GM12878 (cell line): ENCODE data around the gene TSR1. TPM values are rescaled to one million over a fixed set of nuclear protein-coding genes. Genes with fewer than 3 reads are reported as not detected.

ENCODE experiments used
- ATAC-seq: fragments of 200-7000 bp; cut with Tn5 transposase; 3 replicates; pipeline ENCODE4 v1.9.1; 2020; ENCODE audit warnings: mild to moderate bottlenecking, moderate library complexity
- BruUV-seq: library from RNA; stranded (reverse); fragments of 400-500 nt; replicated peaks from 2 replicates; lab custom pipeline; 2021; lab: Mats Ljungman, UMichigan
- CTCF ChIA-PET: fragments of 300-600 bp; sonication (Branson Sonifier 250); formaldehyde crosslinking; extraction: SDS; loops from one replicate; lab custom pipeline; 2021; ENCODE audit warnings: inconsistent platforms; lab: Yijun Ruan, JAX
- POLR2A ChIA-PET: fragments of 350-600 bp; formaldehyde crosslinking; extraction: SDS; loops from one replicate; lab custom pipeline; 2021; ENCODE audit warnings: inconsistent platforms; lab: Charles Lee
- RAD21 ChIA-PET: fragments of 300-600 bp; sonication (Branson Sonifier 250); formaldehyde crosslinking; loops from one replicate; lab custom pipeline; 2023; ENCODE audit warnings: antibody characterized with exemption; ENCODE audit not compliant: unreplicated experiment; lab: Charles Lee
- SMC1A ChIA-PET: fragments of 300-600 bp; sonication (Branson Sonifier 250); formaldehyde crosslinking; loops from one replicate; lab custom pipeline; 2023; ENCODE audit not compliant: unreplicated experiment, uncharacterized antibody; lab: Charles Lee
- DNase-seq: peaks from one replicate; pipeline ENCODE4 v3.0.0-alpha.2; 2011; ENCODE audit warnings: low read depth, low spot score
- FAIRE-seq: peaks from 3 replicates; lab custom pipeline; 2011; peaks lifted over from hg19 to GRCh38; lab: Jason Lieb, UNC
- H2AFZ ChIP-seq: 2 replicates; pipeline ENCODE4 v1.6.0; 2011; ENCODE audit warnings: low read depth, low read length, control low read depth; ENCODE audit not compliant: control insufficient read depth
- H3K27ac ChIP-seq: 2 replicates; pipeline ENCODE4 v1.5.1; 2011; ENCODE audit warnings: control low read depth; ENCODE audit not compliant: control insufficient read depth, insufficient read depth
- H3K27me3 ChIP-seq, 2 experiments: replicated peaks in 1 of 2; 2 replicates each; pipeline versions ENCODE4 v1.6.0 to v1.6.1; 2011; ENCODE audit warnings: low read length in 1 of 2; ENCODE audit not compliant: control insufficient read depth in 2 of 2, insufficient read depth in 2 of 2
- H3K36me3 ChIP-seq, 2 experiments: 2 replicates each; pipeline ENCODE4 v1.5.1; 2011; ENCODE audit warnings: low read length in 1 of 2; ENCODE audit not compliant: control insufficient read depth in 2 of 2, insufficient read depth in 2 of 2
- H3K4me1 ChIP-seq: 2 replicates; pipeline ENCODE4 v1.6.1; 2011; ENCODE audit warnings: mild to moderate bottlenecking, low read length, moderate library complexity, mixed read lengths; ENCODE audit not compliant: control insufficient read depth, insufficient read depth
- H3K4me2 ChIP-seq: 2 replicates; pipeline ENCODE4 v1.6.0; 2011; ENCODE audit warnings: control low read depth; ENCODE audit not compliant: control insufficient read depth, insufficient read depth
- H3K4me3 ChIP-seq: fragments of 200-600 bp; sonication (generic); 2 replicates; pipeline ENCODE4 v1.5.1; 2016
- H3K79me2 ChIP-seq: 2 replicates; pipeline ENCODE4 v1.6.0; 2011; ENCODE audit warnings: low read length; ENCODE audit not compliant: control insufficient read depth, insufficient read depth
- H3K9ac ChIP-seq: 2 replicates; pipeline ENCODE4 v1.8.0; 2011; ENCODE audit warnings: low read length, control low read depth, mixed read lengths; ENCODE audit not compliant: control insufficient read depth, insufficient read depth
- H3K9me3 ChIP-seq: replicated peaks from 3 replicates; pipeline ENCODE4 v1.5.1; 2011; ENCODE audit warnings: mild to moderate bottlenecking, low read length; ENCODE audit not compliant: control insufficient read depth, insufficient read depth
- H4K20me1 ChIP-seq: 2 replicates; pipeline ENCODE4 v1.6.0; 2011; ENCODE audit not compliant: control insufficient read depth, insufficient read depth
- ATF7 ChIP-seq: fragments of 450-650 bp; IDR thresholded peaks from 2 replicates; pipeline ENCODE4 v1.6.1; 2016; ENCODE audit warnings: low read depth, mild to moderate bottlenecking
- BHLHE40 ChIP-seq, 2 experiments: fragments of 450-650 bp in 1 of 2; IDR thresholded peaks; 2 replicates each; pipeline ENCODE4 v1.6.1; 2011 to 2017; ENCODE audit warnings: low read depth in 2 of 2, borderline replicate concordance in 1 of 2, improper control_type of control experiment in 1 of 2, low read length in 1 of 2, mild to moderate bottlenecking in 1 of 2
- BMI1 ChIP-seq: fragments of 450-650 bp; IDR thresholded peaks from 2 replicates; pipeline ENCODE4 v1.6.1; 2016; ENCODE audit warnings: mild to moderate bottlenecking, moderate library complexity, borderline replicate concordance
- GABPA ChIP-seq: IDR thresholded peaks from 2 replicates; pipeline ENCODE4 v1.6.1; 2014; ENCODE audit warnings: antibody characterized with exemption, low read depth, mild to moderate bottlenecking, inconsistent platforms
- HCFC1 ChIP-seq: fragments of 150-350 bp; IDR thresholded peaks from 2 replicates; pipeline ENCODE4 v1.6.1; 2014; ENCODE audit warnings: low read length
- MEF2A ChIP-seq: IDR thresholded peaks from 2 replicates; pipeline ENCODE4 v1.6.1; 2011; ENCODE audit warnings: low read depth, mild to moderate bottlenecking, low read length, moderate library complexity; ENCODE audit not compliant: insufficient read depth
- MTA2 ChIP-seq: fragments of 450-650 bp; IDR thresholded peaks from 2 replicates; pipeline ENCODE4 v1.6.1; 2016; ENCODE audit warnings: low read depth, mild to moderate bottlenecking, moderate library complexity
- MYB ChIP-seq: fragments of 150-350 bp; IDR thresholded peaks from 2 replicates; pipeline ENCODE4 v1.6.1; 2014; ENCODE audit warnings: mild to moderate bottlenecking, low read depth, low read length, borderline replicate concordance
- RUNX3 ChIP-seq: IDR thresholded peaks from 2 replicates; pipeline ENCODE4 v1.6.1; 2012; ENCODE audit warnings: low read length, inconsistent platforms
- SIX5 ChIP-seq: IDR thresholded peaks from 2 replicates; pipeline ENCODE4 v1.6.1; 2011; ENCODE audit warnings: mild to moderate bottlenecking, low read depth, low read length, moderate library complexity; ENCODE audit not compliant: severe bottlenecking
- SPI1 ChIP-seq: IDR thresholded peaks from 2 replicates; pipeline ENCODE4 v1.6.1; 2011; ENCODE audit warnings: low read depth, mild to moderate bottlenecking, low read length, moderate library complexity, borderline replicate concordance; ENCODE audit not compliant: insufficient read depth
- SREBF1 ChIP-seq: IDR thresholded peaks from 2 replicates; pipeline ENCODE4 v1.6.1; 2012; ENCODE audit warnings: mild to moderate bottlenecking, low read length
- USF2 ChIP-seq: IDR thresholded peaks from 2 replicates; pipeline ENCODE4 v1.6.1; 2011; ENCODE audit warnings: low read depth, low read length, improper control_type of control experiment, borderline replicate concordance
- WRNIP1 ChIP-seq: IDR thresholded peaks from 2 replicates; pipeline ENCODE4 v1.6.1; 2011; ENCODE audit warnings: low read depth, low read length, improper control_type of control experiment, borderline replicate concordance
- WGBS: methylation state at CpG from one replicate; pipeline ENCODE4 v1.1.6; 2016; ENCODE audit warnings: low lambda C conversion rate; ENCODE audit not compliant: insufficient replicate concordance, insufficient coverage; ENCODE audit errors: missing lambda C conversion rate; 5-methylcytosine and 5-hydroxymethylcytosine counted together
- in situ Hi-C: fragments of 300-500 bp; cut with MboI; formaldehyde crosslinking; loops from 9 replicates; pipeline ENCODE4 v1.14.3; 2018; ENCODE audit warnings: mixed read lengths
- intact Hi-C: fragments of 100-400 bp; cut with micrococcal nuclease; formaldehyde crosslinking; loops from one replicate; pipeline ENCODE4 v1.14.2; 2022; ENCODE audit not compliant: unreplicated experiment
- polyA plus RNA-seq, 11 experiments: library from polyadenylated mRNA; depleted of rRNA in 4 of 11; unstranded in 6 of 11; stranded (reverse) in 5 of 11; fragments of >200 nt; fragmentation: Nextera tagmentation in 4 of 11; fragmentation: Illumina TruSeq in 1 of 11; extraction: Ambion mirVana in 4 of 11; extraction: Trizol in 1 of 11; gene quantifications; 1 replicate in 1 of 11; 2 replicates in 10 of 11; pipeline versions ENCODE4 v1.2.1 to v1.2.3, GENCODE V29; 2011 to 2016; ENCODE audit warnings: inconsistent platforms in 2 of 11, missing spikeins in 2 of 11, low read depth in 1 of 11
- small RNA-seq: library from RNA; depleted of rRNA; stranded (forward); fragments of <200 nt; gene quantifications from one replicate; pipeline ENCODE3, GENCODE V24; 2014
- total RNA-seq, 4 experiments: library from RNA; depleted of rRNA in 3 of 4; stranded (reverse); fragments of >200 nt in 3 of 4; fragmentation: Illumina TruSeq in 1 of 4; extraction: Trizol in 1 of 4; gene quantifications; 2 replicates each; pipeline versions ENCODE4 v1.2.1 to v1.2.3, GENCODE V29; 2013 to 2021

Gene TSR1
- total and polyA plus RNA-seq, 10 of the 15 experiments (the other 5 are each of a cell fraction or from before 2014, with no cell fraction given), result 14.7 to 100 (median 46.9) TPM

DNA sequence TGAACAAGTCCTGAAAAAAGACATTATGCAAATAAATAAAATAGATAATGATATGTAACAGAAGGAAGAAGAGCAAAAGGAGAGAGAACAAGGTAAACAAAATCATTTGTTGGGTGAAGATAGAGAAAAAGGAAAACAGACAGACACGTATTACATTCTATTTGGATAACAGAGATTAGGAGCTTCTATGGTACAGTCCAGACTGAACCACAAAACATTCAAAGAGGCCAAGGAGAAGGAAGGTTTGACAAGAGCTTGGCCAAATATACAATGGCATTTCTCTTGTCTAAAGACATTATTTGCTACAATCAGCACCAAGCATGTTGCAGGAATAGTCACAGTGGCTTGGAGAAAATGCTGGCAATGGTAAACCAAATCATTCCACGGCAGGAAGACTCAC lies 61.8 kb downstream of the TSR1 start:
- TF ChIP-seq HCFC1 (no peak), SREBF1 (no peak), GABPA (no peak), WRNIP1 (no peak), MTA2 (no peak), BMI1 (no peak), USF2 (no peak), SIX5 (no peak), SPI1 (no peak), RUNX3 (no peak), ATF7 (no peak), BHLHE40 (IDR thresholded peaks at IDR 0.05; ENCODE audit: borderline replicate concordance in 1 of 2, low read depth in 2 of 2, low read length in 1 of 2) (no peak), MYB (no peak), MEF2A (no peak)
- H3K4me3 ChIP-seq, result no peak overlapping the region
- no peak overlapping the region for H2AFZ ChIP-seq
- H3K9ac ChIP-seq, result no peak overlapping the region
- H3K27me3 ChIP-seq, result no peaks in the 10 kb centered on the region
- no TSS peak for BruUV-seq
- FAIRE-seq, result no peak
- no peaks in the 10 kb centered on the region for H4K20me1 ChIP-seq
- RAD21 ChIA-PET, result no interaction called here
- H3K4me2 ChIP-seq, result no peak overlapping the region
- intact Hi-C loops (no loop called here), in situ Hi-C loops (no loop called here)
- no peak for DNase-seq
- SMC1A ChIA-PET, result no interaction called here
- CTCF ChIA-PET, result no interaction called here
- no peaks in the 10 kb centered on the region for H3K79me2 ChIP-seq
- 84% methylated on average over 2 of the region's 2 CpGs for WGBS
- peaks cover under 1 to 16% of the 10 kb centered on the region in 2 experiments for H3K36me3 ChIP-seq
- ATAC-seq, result no peak
- H3K4me1 ChIP-seq, result no peaks in the 10 kb centered on the region
- no peaks in the 10 kb centered on the region for H3K9me3 ChIP-seq
- POLR2A ChIA-PET, result interaction anchor here (1.0 kb wide), 1 partner anchor 14 kb away, joined by 3 read pairs; no protein-coding TSS in a partner anchor
- H3K27ac ChIP-seq, result no peak overlapping the region

Small RNA genes lying within 50 kb of the gene (small RNA-seq; reads per million reads assigned to genes)
- gene AC006435.3, result not detected
- gene SNORD91A, result 934 reads per million, percentile 100 among the genes with 10 or more reads in this experiment
- gene SNORD91B, result 119 reads per million, percentile 99 among the genes with 10 or more reads in this experiment

Other genes with a start within 250 kb of the TSR1 start
- 16.4 and 16.7 TPM in 2 replicates for gene SMG6, start 32.7 kb downstream of the TSR1 start, total RNA-seq (2014; rRNA removed)
- gene SMG6, start 32.7 kb downstream of the TSR1 start, total RNA-seq (2014; rRNA removed; fragmentation: Illumina TruSeq; extraction: Trizol), result 9.3 and 11.7 TPM in 2 replicates
- gene SMG6, start 32.7 kb downstream of the TSR1 start, total RNA-seq (2021), result 28.7 and 30.3 TPM in 2 replicates
- gene SMG6, start 32.7 kb downstream of the TSR1 start, polyA plus RNA-seq (2011; rRNA removed), result 20.1 and 27.2 TPM in 2 replicates
- 16.2 and 21.4 TPM in 2 replicates for gene SMG6, start 32.7 kb downstream of the TSR1 start, polyA plus RNA-seq (2014; fragmentation: Illumina TruSeq; extraction: Trizol)
- under 1 TPM; 0.58 to 0.64 TPM for gene SMG6, start 32.7 kb downstream of the TSR1 start, polyA plus RNA-seq (2014; fragmentation: Nextera tagmentation; extraction: Ambion mirVana)
- 11.2 and 12.9 TPM in 2 replicates for gene SMG6, start 32.7 kb downstream of the TSR1 start, polyA plus RNA-seq (2014; rRNA removed)
- gene SMG6, start 32.7 kb downstream of the TSR1 start, polyA plus RNA-seq (2016; fragmentation: Nextera tagmentation; extraction: Ambion mirVana), result 10 to 100 TPM; 15.4 to 16.0 TPM
- 16.1 and 23.7 TPM in 2 replicates for gene SRR, start 32.5 kb downstream of the TSR1 start, total RNA-seq (2014; rRNA removed)
- 12.4 and 13.5 TPM in 2 replicates for gene SRR, start 32.5 kb downstream of the TSR1 start, total RNA-seq (2014; rRNA removed; fragmentation: Illumina TruSeq; extraction: Trizol)
- 19.3 and 20.7 TPM in 2 replicates for gene SRR, start 32.5 kb downstream of the TSR1 start, total RNA-seq (2021)
- 11.7 TPM in 2 replicates for gene SRR, start 32.5 kb downstream of the TSR1 start, polyA plus RNA-seq (2011; rRNA removed)
- gene SRR, start 32.5 kb downstream of the TSR1 start, polyA plus RNA-seq (2014; fragmentation: Illumina TruSeq; extraction: Trizol), result 14.9 and 18.5 TPM in 2 replicates
- 10 to 100 TPM; 21.1 to 33.9 TPM for gene SRR, start 32.5 kb downstream of the TSR1 start, polyA plus RNA-seq (2014; fragmentation: Nextera tagmentation; extraction: Ambion mirVana)
- gene SRR, start 32.5 kb downstream of the TSR1 start, polyA plus RNA-seq (2014; rRNA removed), result 15.2 and 17.5 TPM in 2 replicates
- 10 to 100 TPM; 25.8 to 30.5 TPM for gene SRR, start 32.5 kb downstream of the TSR1 start, polyA plus RNA-seq (2016; fragmentation: Nextera tagmentation; extraction: Ambion mirVana)
- gene SGSM2, start 1.0 kb upstream of the TSR1 start, total RNA-seq (2014; rRNA removed), result 19.8 and 25.3 TPM in 2 replicates
- gene SGSM2, start 1.0 kb upstream of the TSR1 start, total RNA-seq (2014; rRNA removed; fragmentation: Illumina TruSeq; extraction: Trizol), result 13.5 and 14.9 TPM in 2 replicates
- 32.0 and 37.3 TPM in 2 replicates for gene SGSM2, start 1.0 kb upstream of the TSR1 start, total RNA-seq (2021)
- gene SGSM2, start 1.0 kb upstream of the TSR1 start, polyA plus RNA-seq (2011; rRNA removed), result 18.1 and 27.9 TPM in 2 replicates
- 8.8 and 20.8 TPM in 2 replicates for gene SGSM2, start 1.0 kb upstream of the TSR1 start, polyA plus RNA-seq (2014; fragmentation: Illumina TruSeq; extraction: Trizol)
- gene SGSM2, start 1.0 kb upstream of the TSR1 start, polyA plus RNA-seq (2014; fragmentation: Nextera tagmentation; extraction: Ambion mirVana), result 1 to 10 TPM in 1 of 2 experiments, under 1 TPM in 1; 0.50 to 1.6 TPM
- 50.9 and 59.0 TPM in 2 replicates for gene SGSM2, start 1.0 kb upstream of the TSR1 start, polyA plus RNA-seq (2014; rRNA removed)
- 10 to 100 TPM in 1 of 2 experiments, 1 to 10 TPM in 1; 7.2 to 16.1 TPM for gene SGSM2, start 1.0 kb upstream of the TSR1 start, polyA plus RNA-seq (2016; fragmentation: Nextera tagmentation; extraction: Ambion mirVana)
- 5.7 and 8.2 TPM in 2 replicates for gene MNT, start 64.6 kb upstream of the TSR1 start, total RNA-seq (2014; rRNA removed)
- gene MNT, start 64.6 kb upstream of the TSR1 start, total RNA-seq (2014; rRNA removed; fragmentation: Illumina TruSeq; extraction: Trizol), result 3.4 and 3.5 TPM in 2 replicates
- 13.7 and 15.9 TPM in 2 replicates for gene MNT, start 64.6 kb upstream of the TSR1 start, total RNA-seq (2021)
- 1.6 and 2.4 TPM in 2 replicates for gene MNT, start 64.6 kb upstream of the TSR1 start, polyA plus RNA-seq (2011; rRNA removed)
- 3.7 and 5.1 TPM in 2 replicates for gene MNT, start 64.6 kb upstream of the TSR1 start, polyA plus RNA-seq (2014; fragmentation: Illumina TruSeq; extraction: Trizol)
- gene MNT, start 64.6 kb upstream of the TSR1 start, polyA plus RNA-seq (2014; fragmentation: Nextera tagmentation; extraction: Ambion mirVana), result under 1 TPM; 0.31 to 0.35 TPM
- 11.3 and 12.6 TPM in 2 replicates for gene MNT, start 64.6 kb upstream of the TSR1 start, polyA plus RNA-seq (2014; rRNA removed)
- 1 to 10 TPM; 3.8 TPM for gene MNT, start 64.6 kb upstream of the TSR1 start, polyA plus RNA-seq (2016; fragmentation: Nextera tagmentation; extraction: Ambion mirVana)
- gene METTL16, start 175.4 kb upstream of the TSR1 start, total RNA-seq (2014; rRNA removed), result 22.0 and 23.5 TPM in 2 replicates
- 20.9 and 21.9 TPM in 2 replicates for gene METTL16, start 175.4 kb upstream of the TSR1 start, total RNA-seq (2014; rRNA removed; fragmentation: Illumina TruSeq; extraction: Trizol)
- 31.3 and 34.3 TPM in 2 replicates for gene METTL16, start 175.4 kb upstream of the TSR1 start, total RNA-seq (2021)
- 21.1 and 22.0 TPM in 2 replicates for gene METTL16, start 175.4 kb upstream of the TSR1 start, polyA plus RNA-seq (2011; rRNA removed)
- 24.5 and 24.6 TPM in 2 replicates for gene METTL16, start 175.4 kb upstream of the TSR1 start, polyA plus RNA-seq (2014; fragmentation: Illumina TruSeq; extraction: Trizol)
- 10 to 100 TPM; 15.6 to 22.9 TPM for gene METTL16, start 175.4 kb upstream of the TSR1 start, polyA plus RNA-seq (2014; fragmentation: Nextera tagmentation; extraction: Ambion mirVana)
- gene METTL16, start 175.4 kb upstream of the TSR1 start, polyA plus RNA-seq (2014; rRNA removed), result 22.3 and 25.8 TPM in 2 replicates
- 10 to 100 TPM; 28.6 to 31.7 TPM for gene METTL16, start 175.4 kb upstream of the TSR1 start, polyA plus RNA-seq (2016; fragmentation: Nextera tagmentation; extraction: Ambion mirVana)